SK-N-SH (cell line): ENCODE measurements around the gene NOTCH2. TPM values are rescaled to one million over a fixed set of nuclear protein-coding genes. Genes with fewer than 3 reads are reported as not detected.

Source experiments
- CTCF ChIA-PET: fragments of 300-600, 350-600 bp; formaldehyde crosslinking; extraction: SDS; loops from one replicate; lab custom pipeline; 2021; lab: Yijun Ruan, JAX
- POLR2A ChIA-PET: fragments of 350-600 bp; sonication (Branson Sonifier 250); formaldehyde crosslinking; extraction: SDS; loops from one replicate; lab custom pipeline; 2020; ENCODE audit warnings: antibody characterized with exemption, inconsistent platforms; lab: Yijun Ruan, JAX
- DNase-seq: peaks from one replicate; pipeline ENCODE4 v3.0.0; 2012
- H2AFZ ChIP-seq: fragments of 200-600 bp; sonication (generic); 2 replicates; pipeline ENCODE4 v1.8.1; 2016; ENCODE audit warnings: antibody characterized with exemption, mild to moderate bottlenecking, low read depth
- H3F3A ChIP-seq: fragments of 200-600 bp; sonication (generic); replicated peaks from 2 replicates; pipeline ENCODE3; 2016; ENCODE audit warnings: antibody characterized with exemption, mild to moderate bottlenecking; ENCODE audit not compliant: insufficient read depth
- H3K27ac ChIP-seq, 2 experiments: fragments of 200-500 bp in 1 of 2; fragments of 200-600 bp in 1 of 2; sonication (Bioruptor generic) in 1 of 2; sonication (generic), shearing (Covaris generic) in 1 of 2; 2 replicates each; pipeline versions ENCODE4 v1.5.1 to v1.6.1; 2014 to 2016; ENCODE audit warnings: low read depth in 2 of 2, inconsistent platforms in 1 of 2, low read length in 1 of 2, mild to moderate bottlenecking in 1 of 2, mixed read lengths in 1 of 2
- H3K27me3 ChIP-seq: fragments of 200-600 bp; sonication (generic), shearing (Covaris generic); 2 replicates; pipeline ENCODE4 v1.6.1; 2016; ENCODE audit warnings: mixed run types; ENCODE audit not compliant: insufficient read depth
- H3K36me3 ChIP-seq, 2 experiments: fragments of 200-500 bp in 1 of 2; fragments of 200-600 bp in 1 of 2; sonication (Bioruptor generic) in 1 of 2; sonication (generic) in 1 of 2; replicated peaks in 1 of 2; 2 replicates each; pipeline versions ENCODE3 to v1.5.1; 2014 to 2016; ENCODE audit warnings: low read length in 1 of 2, mild to moderate bottlenecking in 1 of 2; ENCODE audit not compliant: insufficient read depth in 2 of 2, control insufficient read depth in 1 of 2
- H3K4me1 ChIP-seq, 2 experiments: fragments of 200-500 bp in 1 of 2; fragments of 200-600 bp in 1 of 2; sonication (Bioruptor generic) in 1 of 2; sonication (generic), shearing (Covaris generic) in 1 of 2; 2 replicates each; pipeline versions ENCODE4 v1.5.1 to v1.6.1; 2014 to 2016; ENCODE audit warnings: low read depth in 1 of 2, low read length in 1 of 2, mixed run types in 1 of 2; ENCODE audit not compliant: insufficient read depth in 2 of 2, control insufficient read depth in 1 of 2
- H3K4me2 ChIP-seq: fragments of 200-600 bp; sonication (generic), shearing (Covaris generic); 2 replicates; pipeline ENCODE4 v1.6.1; 2017; ENCODE audit warnings: mixed run types
- H3K4me3 ChIP-seq, 2 experiments: fragments of 200-500 bp in 1 of 2; fragments of 200-600 bp in 1 of 2; sonication (Bioruptor generic) in 1 of 2; sonication (generic), shearing (Covaris generic) in 1 of 2; 2 replicates each; pipeline versions ENCODE4 v1.5.1 to v1.8.1; 2014 to 2016; ENCODE audit warnings: low read depth in 2 of 2, inconsistent platforms in 1 of 2, low read length in 1 of 2, mild to moderate bottlenecking in 1 of 2, mixed read lengths in 1 of 2, moderate library complexity in 1 of 2
- H3K79me2 ChIP-seq: fragments of 200-600 bp; sonication (generic); 2 replicates; pipeline ENCODE4 v1.8.1; 2017; ENCODE audit warnings: mild to moderate bottlenecking; ENCODE audit not compliant: insufficient read depth
- H3K9ac ChIP-seq: fragments of 200-600 bp; sonication (generic); 2 replicates; pipeline ENCODE4 v1.6.1; 2017; ENCODE audit warnings: mixed run types
- H3K9me2 ChIP-seq: fragments of 200-600 bp; sonication (generic); 2 replicates; pipeline ENCODE4 v1.6.1; 2017; ENCODE audit warnings: mixed run types
- H3K9me3 ChIP-seq: fragments of 200-600 bp; sonication (generic); 2 replicates; pipeline ENCODE4 v1.6.1; 2017; ENCODE audit warnings: mixed run types, mild to moderate bottlenecking, moderate library complexity
- H4K20me1 ChIP-seq: fragments of 200-600 bp; sonication (generic); 2 replicates; pipeline ENCODE4 v1.6.1; 2017; ENCODE audit warnings: mild to moderate bottlenecking, mixed run types; ENCODE audit not compliant: insufficient read depth
- CHD2 ChIP-seq: fragments of 150-350 bp; IDR thresholded peaks from 2 replicates; pipeline ENCODE4 v1.6.1; 2018; ENCODE audit warnings: low read length; ENCODE audit not compliant: partially characterized antibody
- ELF1 ChIP-seq: IDR thresholded peaks from 2 replicates; pipeline ENCODE4 v1.4.0; 2012
- EP300 ChIP-seq, 2 experiments: IDR thresholded peaks; 2 replicates each; pipeline versions ENCODE4 v1.4.0 to v1.6.1; 2012; ENCODE audit warnings: borderline replicate concordance in 1 of 2, low read depth in 1 of 2, low read length in 1 of 2
- FOSL2 ChIP-seq: IDR thresholded peaks from 2 replicates; pipeline ENCODE4 v1.4.0; 2012; ENCODE audit warnings: low read depth, mild to moderate bottlenecking, moderate library complexity, borderline replicate concordance
- FOXJ3 ChIP-seq: sonication (generic); formaldehyde crosslinking; IDR thresholded peaks from 2 replicates; pipeline ENCODE4 v1.5.1; 2020; ENCODE audit warnings: mild to moderate bottlenecking, missing genetic modification reagents
- GABPA ChIP-seq: IDR thresholded peaks from 2 replicates; pipeline ENCODE4 v1.4.0; 2012; ENCODE audit warnings: low read depth, mild to moderate bottlenecking
- GATA2 ChIP-seq: sonication (generic); formaldehyde crosslinking; IDR thresholded peaks from 2 replicates; pipeline ENCODE4 v1.5.0; 2020; ENCODE audit warnings: mild to moderate bottlenecking, missing genetic modification reagents
- JUND ChIP-seq: IDR thresholded peaks from 2 replicates; pipeline ENCODE4 v1.4.0; 2012
- NRF1 ChIP-seq: IDR thresholded peaks from 2 replicates; pipeline ENCODE4 v1.6.1; 2012; ENCODE audit warnings: low read depth, mild to moderate bottlenecking, low read length
- RCOR1 ChIP-seq: fragments of 150-350 bp; IDR thresholded peaks from 2 replicates; pipeline ENCODE4 v1.6.1; 2017; ENCODE audit warnings: antibody characterized with exemption, low read length
- SIN3A ChIP-seq: IDR thresholded peaks from 2 replicates; pipeline ENCODE4 v1.6.1; 2012; ENCODE audit warnings: low read depth, mild to moderate bottlenecking, low read length, moderate library complexity, borderline replicate concordance
- SMC3 ChIP-seq: IDR thresholded peaks from 2 replicates; pipeline ENCODE4 v1.6.1; 2012; ENCODE audit warnings: low read depth, low read length, improper control_type of control experiment
- TAF1 ChIP-seq: IDR thresholded peaks from 2 replicates; pipeline ENCODE4 v1.6.1; 2012; ENCODE audit warnings: low read depth, mild to moderate bottlenecking, low read length, moderate library complexity, borderline replicate concordance
- TCF12 ChIP-seq: IDR thresholded peaks from 2 replicates; pipeline ENCODE4 v1.4.0; 2012
- TEAD4 ChIP-seq: IDR thresholded peaks from 2 replicates; pipeline ENCODE4 v1.4.0; 2012; ENCODE audit warnings: mild to moderate bottlenecking, borderline replicate concordance; ENCODE audit not compliant: insufficient read depth
- YY1 ChIP-seq: IDR thresholded peaks from 2 replicates; pipeline ENCODE4 v1.4.0; 2012; ENCODE audit warnings: low read depth, mild to moderate bottlenecking
- WGBS: methylation state at CpG from one replicate; pipeline ENCODE4 v1.1.6; 2017; ENCODE audit warnings: low lambda C conversion rate; 5-methylcytosine and 5-hydroxymethylcytosine counted together
- polyA plus RNA-seq, 3 experiments: library from polyadenylated mRNA; depleted of rRNA; stranded (reverse); fragments of >200 nt; gene quantifications; 2 replicates each; pipeline ENCODE4 v1.2.3, GENCODE V29; 2012
- TF ChIP-seq, protein P1 (sequence below): fragments of 150-350 bp; IDR thresholded peaks from 2 replicates; pipeline ENCODE4 v1.6.1; 2016; ENCODE audit warnings: mild to moderate bottlenecking, low read depth, low read length
- TF ChIP-seq, protein P2 (sequence below): IDR thresholded peaks from 2 replicates; pipeline ENCODE4 v1.6.1; 2012; ENCODE audit warnings: mild to moderate bottlenecking, low read depth, low read length, moderate library complexity
- TF ChIP-seq, protein P3 (sequence below): IDR thresholded peaks from 2 replicates; pipeline ENCODE4 v1.4.0; 2012; ENCODE audit warnings: low read depth, borderline replicate concordance
- TF ChIP-seq, protein P4 (sequence below): IDR thresholded peaks from 2 replicates; pipeline ENCODE4 v1.4.0; 2012; ENCODE audit warnings: low read depth, borderline replicate concordance
- TF ChIP-seq, protein P5 (sequence below): fragments of 150-350 bp; IDR thresholded peaks from 2 replicates; pipeline ENCODE4 v1.6.1; 2017; ENCODE audit warnings: antibody characterized with exemption, low read length, low read depth, borderline replicate concordance
- TF ChIP-seq, protein P6 (sequence below): fragments of 200-600 bp; sonication (generic); IDR thresholded peaks from 2 replicates; pipeline ENCODE4 v1.6.1; 2017; ENCODE audit warnings: antibody characterized with exemption, mild to moderate bottlenecking, moderate library complexity
- TF ChIP-seq, protein P7 (sequence below): IDR thresholded peaks from 2 replicates; pipeline ENCODE4 v1.4.0; 2012; ENCODE audit warnings: low read depth

Gene NOTCH2
- polyA plus RNA-seq, 1 of the 3 experiments (the other 2 are of a cell fraction): 23.0 TPM

DNA sequence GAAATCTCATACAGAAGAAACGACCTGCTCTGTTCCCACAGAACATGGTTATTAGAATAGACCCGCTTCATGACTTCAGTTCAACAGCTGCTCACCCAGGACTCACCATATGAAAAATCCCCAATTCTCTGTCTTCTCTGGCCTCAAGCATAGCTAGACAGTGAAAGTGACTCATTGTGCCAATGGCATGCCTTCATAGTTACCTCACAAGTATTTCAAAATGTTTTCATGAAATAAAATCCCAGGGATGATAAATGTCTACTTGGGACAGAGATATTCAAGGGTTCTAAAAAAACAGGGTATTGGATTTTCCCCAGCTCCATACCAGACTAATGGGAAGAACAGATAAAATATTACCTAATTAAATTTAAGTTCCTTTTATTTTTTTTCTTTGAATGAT, 82.3 kb downstream of the NOTCH2 start:
- POLR2A ChIA-PET: no interaction called here
- no peaks in the 10 kb centered on the region for H3K27me3 ChIP-seq
- H3K9me3 ChIP-seq: no peaks in the 10 kb centered on the region
- no peak overlapping the region for H3K4me3 ChIP-seq
- H2AFZ ChIP-seq: no peak overlapping the region
- CTCF ChIA-PET: interaction anchor here (1.0 to 3.2 kb wide), 2 partner anchors 19 to 39 kb away, joined by 4 to 13 read pairs; no protein-coding TSS in a partner anchor
- peaks cover 33% of the 10 kb centered on the region for H3F3A ChIP-seq
- H3K4me2 ChIP-seq: peak overlapping the region; percentile 70
- H4K20me1 ChIP-seq: no peaks in the 10 kb centered on the region
- H3K9me2 ChIP-seq: no peaks in the 10 kb centered on the region
- WGBS: 13% methylated on average over 2 of the region's 2 CpGs
- peaks cover 0 to 34% of the 10 kb centered on the region in 2 experiments for H3K36me3 ChIP-seq
- peak overlapping the region; percentile 65 to 94; a peak in 3 of 4 replicates for H3K27ac ChIP-seq
- no peak for DNase-seq
- peaks cover 15 to 40% of the 10 kb centered on the region in 2 experiments for H3K4me1 ChIP-seq
- H3K9ac ChIP-seq: peak overlapping the region; percentile 32; the same call in 1 of the 2 replicates
- peaks cover 54% of the 10 kb centered on the region for H3K79me2 ChIP-seq
- TF ChIP-seq, protein P1, sequence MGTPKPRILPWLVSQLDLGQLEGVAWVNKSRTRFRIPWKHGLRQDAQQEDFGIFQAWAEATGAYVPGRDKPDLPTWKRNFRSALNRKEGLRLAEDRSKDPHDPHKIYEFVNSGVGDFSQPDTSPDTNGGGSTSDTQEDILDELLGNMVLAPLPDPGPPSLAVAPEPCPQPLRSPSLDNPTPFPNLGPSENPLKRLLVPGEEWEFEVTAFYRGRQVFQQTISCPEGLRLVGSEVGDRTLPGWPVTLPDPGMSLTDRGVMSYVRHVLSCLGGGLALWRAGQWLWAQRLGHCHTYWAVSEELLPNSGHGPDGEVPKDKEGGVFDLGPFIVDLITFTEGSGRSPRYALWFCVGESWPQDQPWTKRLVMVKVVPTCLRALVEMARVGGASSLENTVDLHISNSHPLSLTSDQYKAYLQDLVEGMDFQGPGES: no peak
- TF ChIP-seq SIN3A (no peak; the same call in 1 of the 2 replicates), YY1 (no peak), JUND (peak; percentile 92), NRF1 (no peak), TCF12 (peak; percentile 88), GATA2 (CRISPR knock-in tag) (no peak), FOSL2 (peak; percentile 92), ELF1 (no peak), GABPA (no peak), SMC3 (no peak), TEAD4 (peak; percentile 78; the same call in 1 of the 2 replicates), TAF1 (no peak), FOXJ3 (CRISPR knock-in tag) (no peak), RCOR1 (no peak), EP300 (IDR thresholded peaks at IDR 0.05; ENCODE audit: borderline replicate concordance in 1 of 2, low read depth in 1 of 2, low read length in 1 of 2) (peak in 1 of 2 experiments; percentile 79; a peak in 2 of 4 replicates), CHD2 (no peak)
- TF ChIP-seq, protein P2, sequence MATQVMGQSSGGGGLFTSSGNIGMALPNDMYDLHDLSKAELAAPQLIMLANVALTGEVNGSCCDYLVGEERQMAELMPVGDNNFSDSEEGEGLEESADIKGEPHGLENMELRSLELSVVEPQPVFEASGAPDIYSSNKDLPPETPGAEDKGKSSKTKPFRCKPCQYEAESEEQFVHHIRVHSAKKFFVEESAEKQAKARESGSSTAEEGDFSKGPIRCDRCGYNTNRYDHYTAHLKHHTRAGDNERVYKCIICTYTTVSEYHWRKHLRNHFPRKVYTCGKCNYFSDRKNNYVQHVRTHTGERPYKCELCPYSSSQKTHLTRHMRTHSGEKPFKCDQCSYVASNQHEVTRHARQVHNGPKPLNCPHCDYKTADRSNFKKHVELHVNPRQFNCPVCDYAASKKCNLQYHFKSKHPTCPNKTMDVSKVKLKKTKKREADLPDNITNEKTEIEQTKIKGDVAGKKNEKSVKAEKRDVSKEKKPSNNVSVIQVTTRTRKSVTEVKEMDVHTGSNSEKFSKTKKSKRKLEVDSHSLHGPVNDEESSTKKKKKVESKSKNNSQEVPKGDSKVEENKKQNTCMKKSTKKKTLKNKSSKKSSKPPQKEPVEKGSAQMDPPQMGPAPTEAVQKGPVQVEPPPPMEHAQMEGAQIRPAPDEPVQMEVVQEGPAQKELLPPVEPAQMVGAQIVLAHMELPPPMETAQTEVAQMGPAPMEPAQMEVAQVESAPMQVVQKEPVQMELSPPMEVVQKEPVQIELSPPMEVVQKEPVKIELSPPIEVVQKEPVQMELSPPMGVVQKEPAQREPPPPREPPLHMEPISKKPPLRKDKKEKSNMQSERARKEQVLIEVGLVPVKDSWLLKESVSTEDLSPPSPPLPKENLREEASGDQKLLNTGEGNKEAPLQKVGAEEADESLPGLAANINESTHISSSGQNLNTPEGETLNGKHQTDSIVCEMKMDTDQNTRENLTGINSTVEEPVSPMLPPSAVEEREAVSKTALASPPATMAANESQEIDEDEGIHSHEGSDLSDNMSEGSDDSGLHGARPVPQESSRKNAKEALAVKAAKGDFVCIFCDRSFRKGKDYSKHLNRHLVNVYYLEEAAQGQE: no peak
- TF ChIP-seq, protein P3, sequence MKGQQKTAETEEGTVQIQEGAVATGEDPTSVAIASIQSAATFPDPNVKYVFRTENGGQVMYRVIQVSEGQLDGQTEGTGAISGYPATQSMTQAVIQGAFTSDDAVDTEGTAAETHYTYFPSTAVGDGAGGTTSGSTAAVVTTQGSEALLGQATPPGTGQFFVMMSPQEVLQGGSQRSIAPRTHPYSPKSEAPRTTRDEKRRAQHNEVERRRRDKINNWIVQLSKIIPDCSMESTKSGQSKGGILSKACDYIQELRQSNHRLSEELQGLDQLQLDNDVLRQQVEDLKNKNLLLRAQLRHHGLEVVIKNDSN: no peak
- TF ChIP-seq, protein P4, sequence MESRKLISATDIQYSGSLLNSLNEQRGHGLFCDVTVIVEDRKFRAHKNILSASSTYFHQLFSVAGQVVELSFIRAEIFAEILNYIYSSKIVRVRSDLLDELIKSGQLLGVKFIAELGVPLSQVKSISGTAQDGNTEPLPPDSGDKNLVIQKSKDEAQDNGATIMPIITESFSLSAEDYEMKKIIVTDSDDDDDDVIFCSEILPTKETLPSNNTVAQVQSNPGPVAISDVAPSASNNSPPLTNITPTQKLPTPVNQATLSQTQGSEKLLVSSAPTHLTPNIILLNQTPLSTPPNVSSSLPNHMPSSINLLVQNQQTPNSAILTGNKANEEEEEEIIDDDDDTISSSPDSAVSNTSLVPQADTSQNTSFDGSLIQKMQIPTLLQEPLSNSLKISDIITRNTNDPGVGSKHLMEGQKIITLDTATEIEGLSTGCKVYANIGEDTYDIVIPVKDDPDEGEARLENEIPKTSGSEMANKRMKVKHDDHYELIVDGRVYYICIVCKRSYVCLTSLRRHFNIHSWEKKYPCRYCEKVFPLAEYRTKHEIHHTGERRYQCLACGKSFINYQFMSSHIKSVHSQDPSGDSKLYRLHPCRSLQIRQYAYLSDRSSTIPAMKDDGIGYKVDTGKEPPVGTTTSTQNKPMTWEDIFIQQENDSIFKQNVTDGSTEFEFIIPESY: 0 out of 2 replicates have a peak, but pooled peaks have one; percentile 15
- TF ChIP-seq, protein P5, sequence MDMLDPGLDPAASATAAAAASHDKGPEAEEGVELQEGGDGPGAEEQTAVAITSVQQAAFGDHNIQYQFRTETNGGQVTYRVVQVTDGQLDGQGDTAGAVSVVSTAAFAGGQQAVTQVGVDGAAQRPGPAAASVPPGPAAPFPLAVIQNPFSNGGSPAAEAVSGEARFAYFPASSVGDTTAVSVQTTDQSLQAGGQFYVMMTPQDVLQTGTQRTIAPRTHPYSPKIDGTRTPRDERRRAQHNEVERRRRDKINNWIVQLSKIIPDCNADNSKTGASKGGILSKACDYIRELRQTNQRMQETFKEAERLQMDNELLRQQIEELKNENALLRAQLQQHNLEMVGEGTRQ: no peak
- TF ChIP-seq, protein P6, sequence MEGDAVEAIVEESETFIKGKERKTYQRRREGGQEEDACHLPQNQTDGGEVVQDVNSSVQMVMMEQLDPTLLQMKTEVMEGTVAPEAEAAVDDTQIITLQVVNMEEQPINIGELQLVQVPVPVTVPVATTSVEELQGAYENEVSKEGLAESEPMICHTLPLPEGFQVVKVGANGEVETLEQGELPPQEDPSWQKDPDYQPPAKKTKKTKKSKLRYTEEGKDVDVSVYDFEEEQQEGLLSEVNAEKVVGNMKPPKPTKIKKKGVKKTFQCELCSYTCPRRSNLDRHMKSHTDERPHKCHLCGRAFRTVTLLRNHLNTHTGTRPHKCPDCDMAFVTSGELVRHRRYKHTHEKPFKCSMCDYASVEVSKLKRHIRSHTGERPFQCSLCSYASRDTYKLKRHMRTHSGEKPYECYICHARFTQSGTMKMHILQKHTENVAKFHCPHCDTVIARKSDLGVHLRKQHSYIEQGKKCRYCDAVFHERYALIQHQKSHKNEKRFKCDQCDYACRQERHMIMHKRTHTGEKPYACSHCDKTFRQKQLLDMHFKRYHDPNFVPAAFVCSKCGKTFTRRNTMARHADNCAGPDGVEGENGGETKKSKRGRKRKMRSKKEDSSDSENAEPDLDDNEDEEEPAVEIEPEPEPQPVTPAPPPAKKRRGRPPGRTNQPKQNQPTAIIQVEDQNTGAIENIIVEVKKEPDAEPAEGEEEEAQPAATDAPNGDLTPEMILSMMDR: no peak
- TF ChIP-seq, protein P7, sequence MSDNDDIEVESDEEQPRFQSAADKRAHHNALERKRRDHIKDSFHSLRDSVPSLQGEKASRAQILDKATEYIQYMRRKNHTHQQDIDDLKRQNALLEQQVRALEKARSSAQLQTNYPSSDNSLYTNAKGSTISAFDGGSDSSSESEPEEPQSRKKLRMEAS: peak; percentile 44; the same call in 1 of the 2 replicates
